Spleen (tissue), 11 donors: ENCODE data around the gene ZNF3. TPM values are rescaled to one million over a fixed set of nuclear protein-coding genes. Genes with fewer than 3 reads are reported as not detected.

Source experiments
- DNase-seq: peaks from one replicate; pipeline ENCODE4 v3.0.0-alpha.2; 2020
- H3K27ac ChIP-seq, 8 donors: fragments of 200-600 bp; sonication (generic) in 7 of 8; 1 replicate in 4 of 8; 2 replicates in 4 of 8; pipeline versions ENCODE4 v1.5.0 to v1.8.0; 2016 to 2021; ENCODE audit warnings: inconsistent platforms in 4 of 8, mild to moderate bottlenecking in 4 of 8, moderate library complexity in 1 of 8
- H3K27me3 ChIP-seq, 7 donors: fragments of 200-600 bp; sonication (generic) in 6 of 7; replicated peaks in 1 of 7; 1 replicate in 4 of 7; 2 replicates in 3 of 7; pipeline versions ENCODE4 v1.5.0 to v1.8.0; 2016 to 2021; ENCODE audit warnings: inconsistent platforms in 3 of 7, mild to moderate bottlenecking in 1 of 7
- H3K36me3 ChIP-seq, 6 donors: fragments of 200-600 bp; sonication (generic) in 5 of 6; 1 replicate in 4 of 6; 2 replicates in 2 of 6; pipeline versions ENCODE4 v1.5.0 to v1.8.0; 2016 to 2021; ENCODE audit warnings: inconsistent platforms in 2 of 6
- H3K4me1 ChIP-seq, 6 donors: fragments of 200-600 bp; sonication (generic) in 5 of 6; 1 replicate in 3 of 6; 2 replicates in 3 of 6; pipeline versions ENCODE4 v1.5.0 to v1.8.0; 2016 to 2021; ENCODE audit warnings: inconsistent platforms in 3 of 6
- H3K4me3 ChIP-seq, 8 donors: fragments of 200-600 bp; sonication (generic) in 7 of 8; 1 replicate in 4 of 8; 2 replicates in 4 of 8; pipeline versions ENCODE4 v1.5.0 to v1.8.0; 2016 to 2021; ENCODE audit warnings: inconsistent platforms in 4 of 8, mild to moderate bottlenecking in 4 of 8, moderate library complexity in 2 of 8
- H3K9me3 ChIP-seq, 8 donors: fragments of 200-600 bp; sonication (generic) in 7 of 8; 1 replicate in 4 of 8; 2 replicates in 4 of 8; pipeline versions ENCODE4 v1.5.0 to v1.8.0; 2016 to 2021; ENCODE audit warnings: inconsistent platforms in 4 of 8
- CTCF ChIP-seq, 11 experiments: fragments of 200-600 bp in 7 of 11; fragments of 450-650 bp in 4 of 11; sonication (generic) in 4 of 11; IDR thresholded peaks in 8 of 11; conservative IDR thresholded peaks in 3 of 11; 1 replicate in 7 of 11; 2 replicates in 4 of 11; pipeline versions ENCODE4 v1.4.0 to v1.8.0; 2016 to 2021; ENCODE audit warnings: antibody characterized with exemption in 11 of 11, inconsistent platforms in 4 of 11, mild to moderate bottlenecking in 1 of 11
- POLR2A ChIP-seq, 3 donors: fragments of 450-650 bp; IDR thresholded peaks; one replicate each; pipeline ENCODE4 v1.5.1; 2017; ENCODE audit warnings: antibody characterized with exemption in 3 of 3, mild to moderate bottlenecking in 1 of 3
- POLR2AphosphoS5 ChIP-seq, 3 donors: sonication (generic); formaldehyde crosslinking; IDR thresholded peaks; one replicate each; pipeline ENCODE4 v1.5.1; 2017; ENCODE audit warnings: antibody characterized with exemption in 3 of 3
- WGBS, 5 donors: extraction: QIAGEN DNeasy Blood & Tissue Kit in 3 of 5; methylation state at CpG; one replicate each; pipeline versions ENCODE4 v1.1.5 to v1.1.7; 2013 to 2018; 5-methylcytosine and 5-hydroxymethylcytosine counted together
- intact Hi-C: fragments of 100-400 bp; cut with DNase I; formaldehyde crosslinking; loops from one replicate; pipeline ENCODE4 v1.15.0; 2023; ENCODE audit warnings: low total_unique reads
- polyA plus RNA-seq, 3 donors: library from polyadenylated mRNA; stranded (reverse); fragments of 200-250 nt; gene quantifications; one replicate each; pipeline ENCODE4 v1.2.1, GENCODE V29; 2013
- total RNA-seq, 7 donors: library from RNA; depleted of rRNA in 3 of 7; stranded (reverse); fragments of >200 nt in 3 of 7; fragmentation: NEBNext Ultra II Directional in 4 of 7; extraction: Animal tissue kit (Norgen Biotek cat#: 25700) in 4 of 7; gene quantifications; one replicate each; pipeline versions ENCODE4 v1.1.0 to v1.2.1, GENCODE V29; 2016 to 2021
- donor health status: healthy with polysubstance abuse.
- donor health status: DM: no; HTN: no; CAD: no; lungs with moderate emphysema.
- donor health status: DM: no; HTN: no; CAD: no.
- donor health status: Bipolar disorder and iron deficiency.
- donor health status: healthy.
- donor health status: DM: no; HTN: no; CAD: no.
- donor health status: DM: yes; HTN: yes; CAD: no.

ZNF3 gene
- total and polyA plus RNA-seq, 10 donors, result 11.0 to 34.0 (median 27.9) TPM

- H3K27me3 ChIP-seq, result no peaks in the 10 kb centered on the region
- peaks cover 18 to 100% (median 58%) of the 10 kb centered on the region in 6 donors for H3K36me3 ChIP-seq
- DNase-seq, result no peak
- H3K4me3 ChIP-seq, result no peak overlapping the region
- H3K4me1 ChIP-seq, result peaks cover 0 to 10% (median 0%) of the 10 kb centered on the region in 6 donors
- no peak overlapping the region for H3K27ac ChIP-seq
- H3K9me3 ChIP-seq, result peaks cover 6 to 29% (median 24%) of the 10 kb centered on the region in 8 donors
- intact Hi-C loops, result no loop called here
- 91 to 96% (median 93%) methylated on average over 7 of the region's 7 CpGs for WGBS, 5 donors
- TF ChIP-seq POLR2AphosphoS5 (IDR thresholded peaks at IDR 0.05), result no peak
- no peak for TF ChIP-seq CTCF (IDR thresholded peaks at IDR 0.05 in 8 of 11, conservative IDR thresholded peaks at IDR 0.05 in 3 of 11)
- no peak for TF ChIP-seq POLR2A (IDR thresholded peaks at IDR 0.05)
These were observed 14.6 kb downstream of the ZNF3 start for GRCh38 chr7:100066953-100067352.

GRCh38 chr7:100065452-100066186 lies 15.9 kb downstream of the ZNF3 start:
- Histone ChIP-seq H3K36me3 (peaks cover 8 to 100% (median 45%) of the 10 kb centered on the region in 6 donors), H3K4me3 (no peak overlapping the region), H3K4me1 (peaks cover 0 to 10% (median 0%) of the 10 kb centered on the region in 6 donors), H3K9me3 (peaks cover 0 to 16% (median 11%) of the 10 kb centered on the region in 8 donors), H3K27ac (peak overlapping the region in 6 of 8 donors; percentile 16 to 50 (median 44)), H3K27me3 (no peaks in the 10 kb centered on the region)
- 60 to 73% (median 68%) methylated on average over 8 of the region's 8 CpGs for WGBS, 5 donors
- no peak for TF ChIP-seq CTCF (IDR thresholded peaks at IDR 0.05 in 8 of 11, conservative IDR thresholded peaks at IDR 0.05 in 3 of 11)
- TF ChIP-seq POLR2AphosphoS5 (IDR thresholded peaks at IDR 0.05), result peak in 1 of 3 donors; percentile 40
- intact Hi-C loops, result no loop called here
- DNase-seq, result no peak

GRCh38 chr7:100064162-100064561 lies 17.4 kb downstream of the ZNF3 start:
- no peaks in the 10 kb centered on the region for H3K27me3 ChIP-seq
- H3K27ac ChIP-seq, result no peak overlapping the region
- H3K36me3 ChIP-seq, result peaks cover 2 to 100% (median 33%) of the 10 kb centered on the region in 6 donors
- peaks cover 0 to 1% (median 0%) of the 10 kb centered on the region in 8 donors for H3K9me3 ChIP-seq
- no peak for TF ChIP-seq POLR2A (IDR thresholded peaks at IDR 0.05)
- no peak for TF ChIP-seq POLR2AphosphoS5 (IDR thresholded peaks at IDR 0.05)
- no peak for TF ChIP-seq CTCF (IDR thresholded peaks at IDR 0.05 in 8 of 11, conservative IDR thresholded peaks at IDR 0.05 in 3 of 11)
- H3K4me3 ChIP-seq, result no peak overlapping the region
- H3K4me1 ChIP-seq, result peaks cover 0 to 10% (median 0%) of the 10 kb centered on the region in 6 donors
- intact Hi-C loops, result no loop called here
- 88 to 96% (median 94%) methylated on average over 9 of the region's 9 CpGs for WGBS, 5 donors
- no peak for DNase-seq

GRCh38 chr7:100063376-100063775 lies 18.1 kb downstream of the ZNF3 start:
- TF ChIP-seq POLR2AphosphoS5 (IDR thresholded peaks at IDR 0.05) (no peak), POLR2A (IDR thresholded peaks at IDR 0.05) (no peak), CTCF (IDR thresholded peaks at IDR 0.05 in 8 of 11, conservative IDR thresholded peaks at IDR 0.05 in 3 of 11) (no peak)
- H3K27ac ChIP-seq, result no peak overlapping the region
- 89 to 96% (median 91%) methylated on average over 4 of the region's 4 CpGs for WGBS, 5 donors
- H3K27me3 ChIP-seq, result no peaks in the 10 kb centered on the region
- peaks cover 2 to 100% (median 31%) of the 10 kb centered on the region in 6 donors for H3K36me3 ChIP-seq
- no peaks in the 10 kb centered on the region for H3K9me3 ChIP-seq
- intact Hi-C loops, result no loop called here
- peaks cover 0 to 10% (median 0%) of the 10 kb centered on the region in 6 donors for H3K4me1 ChIP-seq
- DNase-seq, result no peak
- no peak overlapping the region for H3K4me3 ChIP-seq
